Upper lobe of left lung (tissue), 6 donors: ENCODE measurements around the gene HPN. TPM values are rescaled to one million over a fixed set of nuclear protein-coding genes. Genes with fewer than 3 reads are reported as not detected.

Experiments used
- ATAC-seq, 2 donors: fragments of 200-7000 bp; cut with Tn5 transposase; one replicate each; pipeline ENCODE4 v1.9.1; 2022; ENCODE audit warnings: mild to moderate bottlenecking in 2 of 2, moderate library complexity in 2 of 2; ENCODE audit not compliant: low FRiP score in 2 of 2
- DNase-seq, 2 donors: peaks; one replicate each; pipeline ENCODE4 v3.0.0-alpha.2; 2019 to 2020
- H3K27ac ChIP-seq, 4 donors: fragments of 200-600 bp; sonication (generic); one replicate each; pipeline ENCODE4 v1.5.1; 2016 to 2019
- H3K27me3 ChIP-seq, 4 donors: fragments of 200-600 bp; sonication (generic); one replicate each; pipeline ENCODE4 v1.5.1; 2017 to 2019
- H3K36me3 ChIP-seq, 4 donors: fragments of 200-600 bp; sonication (generic); one replicate each; pipeline ENCODE4 v1.5.1; 2016 to 2019
- H3K4me1 ChIP-seq, 4 donors: fragments of 200-600 bp; sonication (generic); one replicate each; pipeline ENCODE4 v1.5.1; 2018 to 2019
- H3K4me3 ChIP-seq, 4 donors: fragments of 200-600 bp; sonication (generic); one replicate each; pipeline ENCODE4 v1.5.1; 2017 to 2019; ENCODE audit warnings: mild to moderate bottlenecking in 2 of 4, moderate library complexity in 1 of 4
- H3K9me3 ChIP-seq, 4 donors: fragments of 200-600 bp; sonication (generic); one replicate each; pipeline ENCODE4 v1.5.1; 2018 to 2019
- CTCF ChIP-seq, 6 experiments: fragments of 450-650 bp in 4 of 6; fragments of 200-600 bp in 2 of 6; sonication (generic) in 2 of 6; IDR thresholded peaks; one replicate each; pipeline ENCODE4 v1.5.1; 2016 to 2019; ENCODE audit warnings: antibody characterized with exemption in 6 of 6
- EP300 ChIP-seq, 4 donors: sonication (generic); formaldehyde crosslinking; IDR thresholded peaks; one replicate each; pipeline ENCODE4 v1.5.1; 2017; ENCODE audit warnings: antibody characterized with exemption in 4 of 4, control low read depth in 2 of 4
- POLR2A ChIP-seq, 4 donors: fragments of 450-650 bp; IDR thresholded peaks; one replicate each; pipeline ENCODE4 v1.5.1; 2016 to 2017; ENCODE audit warnings: antibody characterized with exemption in 4 of 4, mild to moderate bottlenecking in 2 of 4
- POLR2AphosphoS5 ChIP-seq, 2 donors: sonication (generic); formaldehyde crosslinking; IDR thresholded peaks; one replicate each; pipeline ENCODE4 v1.5.1; 2017; ENCODE audit warnings: antibody characterized with exemption in 2 of 2
- WGBS, 2 donors: methylation state at CpG; one replicate each; pipeline ENCODE4 v1.1.5; 2017 to 2018; 5-methylcytosine and 5-hydroxymethylcytosine counted together
- total RNA-seq, 6 donors: library from RNA; depleted of rRNA in 4 of 6; stranded (reverse); fragments of >200 nt in 4 of 6; gene quantifications; one replicate each; pipeline versions ENCODE4 v1.1.0 to v1.2.1, GENCODE V29; 2016 to 2021
- donor health status: DM: no; HTN: no; CAD: no; lungs with moderate emphysema.
- donor health status: DM: no; HTN: yes; CAD: no; lungs with severe emphysema.

The HPN gene
- total RNA-seq, 6 donors from 2014 or later = 15.9 to 54.5 (median 41.1) TPM

- no peak overlapping the region for H3K27ac ChIP-seq
- no peak for ATAC-seq
- no peak for DNase-seq
- no peak overlapping the region for H3K4me3 ChIP-seq
- 50 to 88% methylated on average over 1 to 2 of the region's 2 CpGs for WGBS, 2 donors
- H3K9me3 ChIP-seq = no peaks in the 10 kb centered on the region
- TF ChIP-seq CTCF (IDR thresholded peaks at IDR 0.05) = no peak
- TF ChIP-seq EP300 (IDR thresholded peaks at IDR 0.05) = no peak
- no peak for TF ChIP-seq POLR2A (IDR thresholded peaks at IDR 0.05)
- TF ChIP-seq POLR2AphosphoS5 (IDR thresholded peaks at IDR 0.05) = no peak
- H3K27me3 ChIP-seq = no peaks in the 10 kb centered on the region
- H3K4me1 ChIP-seq = peaks cover 0 to 7% (median 6%) of the 10 kb centered on the region in 4 donors
- H3K36me3 ChIP-seq = no peaks in the 10 kb centered on the region
Measured at GRCh38 chr19:35106898-35107541, 65.5 kb downstream of the HPN start.

- 20 to 57% methylated on average over 1 to 5 of the region's 5 CpGs for WGBS, 2 donors
- Histone ChIP-seq H3K36me3 (no peaks in the 10 kb centered on the region), H3K27ac (no peak overlapping the region), H3K27me3 (no peaks in the 10 kb centered on the region), H3K9me3 (no peaks in the 10 kb centered on the region), H3K4me1 (peaks cover 0 to 7% (median 6%) of the 10 kb centered on the region in 4 donors), H3K4me3 (no peak overlapping the region)
- TF ChIP-seq POLR2A (IDR thresholded peaks at IDR 0.05) = no peak
- TF ChIP-seq POLR2AphosphoS5 (IDR thresholded peaks at IDR 0.05) = peak in 1 of 2 donors; percentile 13
- ATAC-seq (peak in 1 of 2 donors; percentile 33), DNase-seq (peak in 1 of 2 donors; percentile 59)
Measured at GRCh38 chr19:35107545-35107944, 66.0 kb downstream of the HPN start.

- 87 to 93% methylated on average over 11 of the region's 11 CpGs for WGBS, 2 donors
- Histone ChIP-seq H3K36me3 (no peaks in the 10 kb centered on the region), H3K4me3 (no peak overlapping the region), H3K27me3 (no peaks in the 10 kb centered on the region), H3K27ac (no peak overlapping the region), H3K9me3 (no peaks in the 10 kb centered on the region), H3K4me1 (peaks cover 0 to 7% (median 6%) of the 10 kb centered on the region in 4 donors)
- ATAC-seq (no peak), DNase-seq (peak in 1 of 2 donors; percentile 60)
- TF ChIP-seq EP300 (IDR thresholded peaks at IDR 0.05) (no peak), POLR2A (IDR thresholded peaks at IDR 0.05) (no peak), POLR2AphosphoS5 (IDR thresholded peaks at IDR 0.05) (no peak), CTCF (IDR thresholded peaks at IDR 0.05) (no peak)
Measured at GRCh38 chr19:35108730-35109129, 67.2 kb downstream of the HPN start.

- ATAC-seq = no peak
- TF ChIP-seq POLR2AphosphoS5 (IDR thresholded peaks at IDR 0.05) (no peak), EP300 (IDR thresholded peaks at IDR 0.05) (no peak), CTCF (IDR thresholded peaks at IDR 0.05) (no peak), POLR2A (IDR thresholded peaks at IDR 0.05) (no peak)
- Histone ChIP-seq H3K27me3 (no peaks in the 10 kb centered on the region), H3K4me1 (peaks cover 3 to 12% (median 11%) of the 10 kb centered on the region in 4 donors), H3K27ac (no peak overlapping the region), H3K9me3 (no peaks in the 10 kb centered on the region), H3K36me3 (no peaks in the 10 kb centered on the region), H3K4me3 (no peak overlapping the region)
- 78 to 83% methylated on average over 17 to 22 of the region's 22 CpGs for WGBS, 2 donors
- peak in 1 of 2 donors; percentile 65 for DNase-seq
Measured at GRCh38 chr19:35109395-35110112, 68.0 kb downstream of the HPN start.

- H3K4me3 ChIP-seq = no peak overlapping the region
- no peaks in the 10 kb centered on the region for H3K9me3 ChIP-seq
- H3K27me3 ChIP-seq = no peaks in the 10 kb centered on the region
- H3K36me3 ChIP-seq = no peaks in the 10 kb centered on the region
- peaks cover 12 to 26% (median 19%) of the 10 kb centered on the region in 4 donors for H3K4me1 ChIP-seq
- 62% methylated on average over 9 of the region's 9 CpGs for WGBS, 2 donors
- no peak for TF ChIP-seq POLR2A (IDR thresholded peaks at IDR 0.05)
- no peak for TF ChIP-seq POLR2AphosphoS5 (IDR thresholded peaks at IDR 0.05)
- no peak for TF ChIP-seq CTCF (IDR thresholded peaks at IDR 0.05)
- TF ChIP-seq EP300 (IDR thresholded peaks at IDR 0.05) = no peak
- ATAC-seq = no peak
- no peak for DNase-seq
- H3K27ac ChIP-seq = no peak overlapping the region
Measured at GRCh38 chr19:35110974-35111373, 69.5 kb downstream of the HPN start.
